HepG2 (cell line): ENCODE data around the gene ARID5B. TPM values are rescaled to one million over a fixed set of nuclear protein-coding genes. Genes with fewer than 3 reads are reported as not detected.

Experiments
- ATF2 ChIP-seq: sonication (generic); formaldehyde crosslinking; IDR thresholded peaks from 2 replicates; pipeline ENCODE4 v1.4.0; 2020; ENCODE audit warnings: missing genetic modification reagents
- CREB3 ChIP-seq: sonication (generic); formaldehyde crosslinking; IDR thresholded peaks from 2 replicates; pipeline ENCODE4 v1.5.0; 2020; ENCODE audit warnings: missing genetic modification reagents
- JUND ChIP-seq: sonication (generic); formaldehyde crosslinking; IDR thresholded peaks from 2 replicates; pipeline ENCODE4 v1.8.0; 2022; ENCODE audit warnings: mild to moderate bottlenecking, missing genetic modification reagents
- MEIS2 ChIP-seq: sonication (generic); formaldehyde crosslinking; IDR thresholded peaks from 2 replicates; pipeline ENCODE4 v1.9.0; 2021; ENCODE audit warnings: mild to moderate bottlenecking, missing genetic modification reagents
- PCBP2 ChIP-seq: fragments of 200-400 bp; formaldehyde crosslinking; optimal IDR thresholded peaks from 2 replicates; pipeline ENCODE3; 2018; ENCODE audit warnings: low read length, low read depth; ENCODE audit not compliant: poor library complexity, severe bottlenecking
- REL ChIP-seq: sonication (generic); formaldehyde crosslinking; conservative IDR thresholded peaks from 2 replicates; pipeline ENCODE4 v1.8.0; 2022; ENCODE audit warnings: mild to moderate bottlenecking, missing genetic modification reagents, moderate library complexity
- SOX5 ChIP-seq: IDR thresholded peaks from 2 replicates; pipeline ENCODE4 v1.6.1; 2016; ENCODE audit warnings: borderline replicate concordance
- SP4 ChIP-seq: sonication (generic); formaldehyde crosslinking; IDR thresholded peaks from 2 replicates; pipeline ENCODE4 v1.8.1; 2023; ENCODE audit warnings: mild to moderate bottlenecking, missing genetic modification reagents
- SPEN ChIP-seq: sonication (generic); formaldehyde crosslinking; IDR thresholded peaks from 2 replicates; pipeline ENCODE4 v1.5.1; 2020; ENCODE audit warnings: low read depth, mild to moderate bottlenecking, missing genetic modification reagents
- XRCC5 ChIP-seq: fragments of 200-400 bp; formaldehyde crosslinking; optimal IDR thresholded peaks from 2 replicates; pipeline ENCODE3; 2017; ENCODE audit warnings: mild to moderate bottlenecking, low read length
- ZMAT3 ChIP-seq: sonication (generic); formaldehyde crosslinking; conservative IDR thresholded peaks from 2 replicates; pipeline ENCODE4 v1.7.0; 2021; ENCODE audit warnings: missing genetic modification reagents
- ZNF577 ChIP-seq: sonication (generic); formaldehyde crosslinking; IDR thresholded peaks from 2 replicates; pipeline ENCODE4 v1.4.0; 2020; ENCODE audit warnings: mild to moderate bottlenecking, low read depth, missing genetic modification reagents, borderline replicate concordance
- ZNF652 ChIP-seq: IDR thresholded peaks from 2 replicates; pipeline ENCODE4 v1.6.1; 2016; ENCODE audit warnings: low read depth, borderline replicate concordance
- ZNF703 ChIP-seq: sonication (generic); formaldehyde crosslinking; IDR thresholded peaks from 2 replicates; pipeline ENCODE4 v1.5.1; 2020; ENCODE audit warnings: missing genetic modification reagents, mild to moderate bottlenecking, moderate library complexity, borderline replicate concordance
- ZNF788 ChIP-seq: sonication (generic); formaldehyde crosslinking; IDR thresholded peaks from 2 replicates; pipeline ENCODE4 v1.5.0; 2020; ENCODE audit warnings: mild to moderate bottlenecking, missing genetic modification reagents, borderline replicate concordance
- ZSCAN29 ChIP-seq: sonication (generic); formaldehyde crosslinking; conservative IDR thresholded peaks from 2 replicates; pipeline ENCODE4 v1.4.0; 2020; ENCODE audit warnings: mild to moderate bottlenecking, missing genetic modification reagents
- polyA plus RNA-seq, 8 experiments: library from polyadenylated mRNA; depleted of rRNA in 3 of 8; stranded (reverse) in 7 of 8; unstranded in 1 of 8; fragments of >200 nt; fragmentation: Illumina TruSeq in 4 of 8; extraction: Trizol in 4 of 8; gene quantifications; 2 replicates each; pipeline versions ENCODE4 v1.2.1 to v1.2.3, GENCODE V29; 2011 to 2016; ENCODE audit warnings: low read depth in 4 of 8, missing spikeins in 1 of 8, mixed read lengths in 1 of 8; ENCODE audit not compliant: insufficient read depth in 1 of 8
- total RNA-seq, 5 experiments: library from RNA; depleted of rRNA; stranded (reverse); fragments of >200 nt; fragmentation: Illumina TruSeq; extraction: Trizol; gene quantifications; 2 replicates each; pipeline ENCODE4 v1.2.3, GENCODE V29; 2016; ENCODE audit warnings: low read depth in 1 of 5
- TF ChIP-seq, protein P1 (sequence below): sonication (generic); formaldehyde crosslinking; IDR thresholded peaks from 2 replicates; pipeline ENCODE4 v1.4.0; 2020; ENCODE audit warnings: missing genetic modification reagents
- TF ChIP-seq, protein P2 (sequence below): sonication (generic); IDR thresholded peaks from 2 replicates; pipeline ENCODE4 v1.6.1; 2016; ENCODE audit warnings: low read depth, borderline replicate concordance
- TF ChIP-seq, protein P3 (sequence below): IDR thresholded peaks from 2 replicates; pipeline ENCODE4 v1.6.1; 2016; ENCODE audit warnings: low read depth, control low read depth
- TF ChIP-seq, protein P4 (sequence below): sonication (generic); formaldehyde crosslinking; IDR thresholded peaks from 2 replicates; pipeline ENCODE4 v1.5.0; 2020; ENCODE audit warnings: mild to moderate bottlenecking, missing genetic modification reagents

ARID5B gene
- total and polyA plus RNA-seq, 2 of the 13 experiments (the other 11 are each of a cell fraction or from before 2014, with no cell fraction given), result 6.2 to 21.1 TPM

DNA sequence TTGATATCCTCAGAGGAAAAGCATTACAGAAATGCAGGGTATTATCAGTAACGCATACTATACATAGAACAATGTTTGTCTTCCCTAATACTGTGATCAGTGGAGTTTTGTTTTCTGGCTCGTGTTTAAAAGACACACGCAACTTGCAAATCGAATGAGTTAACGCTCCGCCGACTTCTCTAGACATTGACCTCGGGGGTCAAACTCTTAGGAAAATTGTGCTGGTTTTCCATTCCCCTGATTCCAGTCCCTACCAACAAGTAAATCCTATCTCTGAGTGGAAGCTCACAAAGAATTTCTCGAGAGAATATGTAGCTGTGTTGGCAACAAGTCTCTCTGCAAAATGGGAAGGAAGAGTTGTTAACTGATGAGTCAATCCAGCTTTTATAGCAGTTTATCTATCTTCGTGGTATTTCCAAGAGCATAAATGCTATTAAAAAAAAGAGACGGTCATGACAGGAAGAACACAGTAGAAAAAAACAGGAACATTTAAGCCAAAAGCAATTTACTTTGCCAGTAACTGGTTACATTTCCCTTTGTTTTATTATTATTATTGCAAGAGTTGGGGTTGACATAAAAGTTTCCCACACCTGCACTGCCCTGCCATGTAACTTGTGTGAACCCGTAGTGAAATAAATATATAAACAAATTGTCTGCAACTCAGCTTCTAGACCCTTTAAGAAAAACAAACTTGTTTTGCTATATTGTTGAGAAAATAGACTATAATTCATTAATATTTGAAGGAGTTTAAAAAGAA, 144.4 kb downstream of the ARID5B start (continued):
- no peak for TF ChIP-seq PCBP2
- TF ChIP-seq SP4, result no peak
- no peak for TF ChIP-seq ZSCAN29 (CRISPR knock-in tag)
- TF ChIP-seq, protein P1, sequence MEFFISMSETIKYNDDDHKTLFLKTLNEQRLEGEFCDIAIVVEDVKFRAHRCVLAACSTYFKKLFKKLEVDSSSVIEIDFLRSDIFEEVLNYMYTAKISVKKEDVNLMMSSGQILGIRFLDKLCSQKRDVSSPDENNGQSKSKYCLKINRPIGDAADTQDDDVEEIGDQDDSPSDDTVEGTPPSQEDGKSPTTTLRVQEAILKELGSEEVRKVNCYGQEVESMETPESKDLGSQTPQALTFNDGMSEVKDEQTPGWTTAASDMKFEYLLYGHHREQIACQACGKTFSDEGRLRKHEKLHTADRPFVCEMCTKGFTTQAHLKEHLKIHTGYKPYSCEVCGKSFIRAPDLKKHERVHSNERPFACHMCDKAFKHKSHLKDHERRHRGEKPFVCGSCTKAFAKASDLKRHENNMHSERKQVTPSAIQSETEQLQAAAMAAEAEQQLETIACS (CRISPR knock-in tag), result no peak
- TF ChIP-seq, protein P2, sequence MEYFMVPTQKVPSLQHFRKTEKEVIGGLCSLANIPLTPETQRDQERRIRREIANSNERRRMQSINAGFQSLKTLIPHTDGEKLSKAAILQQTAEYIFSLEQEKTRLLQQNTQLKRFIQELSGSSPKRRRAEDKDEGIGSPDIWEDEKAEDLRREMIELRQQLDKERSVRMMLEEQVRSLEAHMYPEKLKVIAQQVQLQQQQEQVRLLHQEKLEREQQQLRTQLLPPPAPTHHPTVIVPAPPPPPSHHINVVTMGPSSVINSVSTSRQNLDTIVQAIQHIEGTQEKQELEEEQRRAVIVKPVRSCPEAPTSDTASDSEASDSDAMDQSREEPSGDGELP, result no peak
- TF ChIP-seq REL, result no peak
- no peak for TF ChIP-seq SPEN (CRISPR knock-in tag)
- TF ChIP-seq, protein P3, sequence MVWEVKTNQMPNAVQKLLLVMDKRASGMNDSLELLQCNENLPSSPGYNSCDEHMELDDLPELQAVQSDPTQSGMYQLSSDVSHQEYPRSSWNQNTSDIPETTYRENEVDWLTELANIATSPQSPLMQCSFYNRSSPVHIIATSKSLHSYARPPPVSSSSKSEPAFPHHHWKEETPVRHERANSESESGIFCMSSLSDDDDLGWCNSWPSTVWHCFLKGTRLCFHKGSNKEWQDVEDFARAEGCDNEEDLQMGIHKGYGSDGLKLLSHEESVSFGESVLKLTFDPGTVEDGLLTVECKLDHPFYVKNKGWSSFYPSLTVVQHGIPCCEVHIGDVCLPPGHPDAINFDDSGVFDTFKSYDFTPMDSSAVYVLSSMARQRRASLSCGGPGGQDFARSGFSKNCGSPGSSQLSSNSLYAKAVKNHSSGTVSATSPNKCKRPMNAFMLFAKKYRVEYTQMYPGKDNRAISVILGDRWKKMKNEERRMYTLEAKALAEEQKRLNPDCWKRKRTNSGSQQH (CRISPR knock-in tag), result no peak
- no peak for TF ChIP-seq MEIS2 (CRISPR knock-in tag)
- TF ChIP-seq ZNF788 (CRISPR knock-in tag), result no peak
- no peak for TF ChIP-seq ZNF577
- TF ChIP-seq XRCC5, result no peak
- no peak for TF ChIP-seq ZMAT3
- TF ChIP-seq CREB3 (CRISPR knock-in tag), result no peak
- TF ChIP-seq ZNF652, result peak; percentile 79
- 0 out of 2 replicates have a peak, but pooled peaks have one; percentile 11 for TF ChIP-seq ATF2 (CRISPR knock-in tag)
- TF ChIP-seq ZNF703 (CRISPR knock-in tag), result no peak
- no peak for TF ChIP-seq JUND
- TF ChIP-seq, protein P4, sequence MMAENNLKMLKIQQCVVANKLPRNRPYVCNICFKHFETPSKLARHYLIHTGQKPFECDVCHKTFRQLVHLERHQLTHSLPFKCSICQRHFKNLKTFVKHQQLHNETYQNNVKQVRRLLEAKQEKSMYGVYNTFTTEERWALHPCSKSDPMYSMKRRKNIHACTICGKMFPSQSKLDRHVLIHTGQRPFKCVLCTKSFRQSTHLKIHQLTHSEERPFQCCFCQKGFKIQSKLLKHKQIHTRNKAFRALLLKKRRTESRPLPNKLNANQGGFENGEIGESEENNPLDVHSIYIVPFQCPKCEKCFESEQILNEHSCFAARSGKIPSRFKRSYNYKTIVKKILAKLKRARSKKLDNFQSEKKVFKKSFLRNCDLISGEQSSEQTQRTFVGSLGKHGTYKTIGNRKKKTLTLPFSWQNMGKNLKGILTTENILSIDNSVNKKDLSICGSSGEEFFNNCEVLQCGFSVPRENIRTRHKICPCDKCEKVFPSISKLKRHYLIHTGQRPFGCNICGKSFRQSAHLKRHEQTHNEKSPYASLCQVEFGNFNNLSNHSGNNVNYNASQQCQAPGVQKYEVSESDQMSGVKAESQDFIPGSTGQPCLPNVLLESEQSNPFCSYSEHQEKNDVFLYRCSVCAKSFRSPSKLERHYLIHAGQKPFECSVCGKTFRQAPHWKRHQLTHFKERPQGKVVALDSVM (CRISPR knock-in tag), result no peak
- peak; percentile 76; the same call in 1 of the 2 replicates for TF ChIP-seq SOX5 (CRISPR knock-in tag)
